Smooth muscle cell (in vitro differentiated cells): ENCODE measurements around the gene CXorf66. TPM values are rescaled to one million over a fixed set of nuclear protein-coding genes. Genes with fewer than 3 reads are reported as not detected.

Experiments used
- DNase-seq: peaks from one replicate; lab custom pipeline; 2025; ENCODE audit not compliant: unreplicated experiment; lab: John Stamatoyannopoulos, UW
- H2AFZ ChIP-seq: fragments of 200-600 bp; sonication (generic); 2 replicates; pipeline ENCODE4 v1.6.0; 2016; ENCODE audit warnings: antibody characterized with exemption, low read depth, mild to moderate bottlenecking
- H3F3A ChIP-seq: fragments of 200-600 bp; sonication (generic); 2 replicates; pipeline ENCODE4 v1.6.0; 2017; ENCODE audit warnings: antibody characterized with exemption, low read depth
- H3K27ac ChIP-seq: fragments of 200-600 bp; sonication (generic); 2 replicates; pipeline ENCODE4 v1.5.1; 2016; ENCODE audit warnings: low read depth, mild to moderate bottlenecking
- H3K27me3 ChIP-seq: fragments of 200-600 bp; sonication (generic); 2 replicates; pipeline ENCODE4 v1.6.1; 2016; ENCODE audit warnings: low read depth, mild to moderate bottlenecking
- H3K36me3 ChIP-seq: fragments of 200-600 bp; sonication (generic); 2 replicates; pipeline ENCODE4 v1.5.1; 2016; ENCODE audit warnings: low read depth
- H3K4me1 ChIP-seq: fragments of 200-600 bp; sonication (generic); 2 replicates; pipeline ENCODE4 v1.5.1; 2016; ENCODE audit warnings: low read depth
- H3K4me2 ChIP-seq: fragments of 200-600 bp; sonication (generic); 2 replicates; pipeline ENCODE4 v1.6.0; 2016; ENCODE audit warnings: mild to moderate bottlenecking
- H3K4me3 ChIP-seq: fragments of 200-600 bp; sonication (generic); 2 replicates; pipeline ENCODE4 v1.5.1; 2016; ENCODE audit warnings: mild to moderate bottlenecking
- H3K79me2 ChIP-seq: fragments of 200-600 bp; sonication (generic); 2 replicates; pipeline ENCODE4 v1.6.0; 2016; ENCODE audit warnings: low read depth, mild to moderate bottlenecking
- H3K9ac ChIP-seq: fragments of 200-600 bp; sonication (generic); 2 replicates; pipeline ENCODE4 v1.6.0; 2016; ENCODE audit warnings: low read depth
- H3K9me3 ChIP-seq: fragments of 200-600 bp; sonication (generic); replicated peaks from 2 replicates; pipeline ENCODE4 v1.5.1; 2016; ENCODE audit warnings: low read depth
- H4K20me1 ChIP-seq: fragments of 200-600 bp; sonication (generic); 2 replicates; pipeline ENCODE4 v1.6.0; 2016; ENCODE audit warnings: low read depth
- WGBS: methylation state at CpG from one replicate; pipeline ENCODE4 v1.1.7; 2016; ENCODE audit warnings: low lambda C conversion rate; 5-methylcytosine and 5-hydroxymethylcytosine counted together
- polyA plus RNA-seq: library from polyadenylated mRNA; unstranded; fragments of >200 nt; fragmentation: Nextera tagmentation; extraction: Ambion mirVana; gene quantifications from 2 replicates; pipeline ENCODE4 v1.2.1, GENCODE V29; 2016
- total RNA-seq: library from RNA; depleted of rRNA; stranded (reverse); fragments of >200 nt; gene quantifications from 2 replicates; pipeline ENCODE4 v1.2.3, GENCODE V29; 2014
- TF ChIP-seq, protein P1 (sequence below): fragments of 200-600 bp; sonication (generic); IDR thresholded peaks from 2 replicates; pipeline ENCODE4 v1.5.1; 2017; ENCODE audit warnings: borderline replicate concordance, mild to moderate bottlenecking, antibody characterized with exemption; ENCODE audit not compliant: insufficient read depth, poor library complexity, severe bottlenecking

CXorf66 gene, protein sequence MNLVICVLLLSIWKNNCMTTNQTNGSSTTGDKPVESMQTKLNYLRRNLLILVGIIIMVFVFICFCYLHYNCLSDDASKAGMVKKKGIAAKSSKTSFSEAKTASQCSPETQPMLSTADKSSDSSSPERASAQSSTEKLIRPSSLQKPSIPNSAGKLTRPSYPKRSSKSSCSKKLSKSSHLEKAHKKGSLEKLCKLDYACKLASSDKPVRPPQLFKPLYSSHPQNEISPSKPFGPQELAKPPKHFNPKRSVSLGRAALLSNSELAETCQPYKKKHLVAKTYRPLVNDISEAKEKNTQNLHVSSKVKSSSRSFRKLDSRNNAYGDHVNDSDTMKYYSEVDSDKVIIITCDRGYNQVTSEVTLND
- total RNA-seq (not detected in 2 replicates), polyA plus RNA-seq (not detected in 2 replicates)

DNA sequence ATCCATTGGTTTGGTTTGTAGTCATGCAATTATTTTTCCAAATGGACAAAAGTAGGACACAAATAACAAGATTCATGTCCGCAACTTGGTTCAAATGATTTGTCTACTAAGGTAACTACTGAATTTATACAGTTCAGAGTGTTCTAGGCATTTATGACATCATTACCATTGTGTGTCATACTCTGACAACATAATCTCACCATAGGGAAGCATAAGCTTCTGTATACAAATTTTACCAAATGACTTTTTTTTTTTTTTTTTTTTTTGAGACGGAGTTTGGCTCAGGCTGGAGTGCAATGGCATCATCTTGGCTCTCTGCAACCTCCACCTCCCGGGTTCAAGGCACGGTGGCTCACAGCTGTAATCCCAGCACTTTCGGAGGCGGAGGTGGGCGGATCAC is at the start of gene CXorf66:
Gene CXorf66 (minus strand): TSS at position 101 of the 400 bp plus-strand sequence. CDS start 25 bp downstream, at position 76.
- Histone ChIP-seq H3K36me3 (no peaks in the 10 kb centered on the region), H3K4me3 (no peak within 1 kb of the TSS), H4K20me1 (no peaks in the 10 kb centered on the region), H3K9ac (no peak within 1 kb of the TSS), H3K27me3 (peaks cover 6% of the 10 kb centered on the region), H2AFZ (no peak within 1 kb of the TSS), H3K9me3 (no peaks in the 10 kb centered on the region), H3F3A (no peaks in the 10 kb centered on the region), H3K4me1 (no peaks in the 10 kb centered on the region), H3K4me2 (no peak within 1 kb of the TSS), H3K27ac (no peak within 1 kb of the TSS), H3K79me2 (no peaks in the 10 kb centered on the region)
- 86% methylated on average over 7 of the region's 7 CpGs for WGBS
- DNase-seq, result no peak
- TF ChIP-seq, protein P1, sequence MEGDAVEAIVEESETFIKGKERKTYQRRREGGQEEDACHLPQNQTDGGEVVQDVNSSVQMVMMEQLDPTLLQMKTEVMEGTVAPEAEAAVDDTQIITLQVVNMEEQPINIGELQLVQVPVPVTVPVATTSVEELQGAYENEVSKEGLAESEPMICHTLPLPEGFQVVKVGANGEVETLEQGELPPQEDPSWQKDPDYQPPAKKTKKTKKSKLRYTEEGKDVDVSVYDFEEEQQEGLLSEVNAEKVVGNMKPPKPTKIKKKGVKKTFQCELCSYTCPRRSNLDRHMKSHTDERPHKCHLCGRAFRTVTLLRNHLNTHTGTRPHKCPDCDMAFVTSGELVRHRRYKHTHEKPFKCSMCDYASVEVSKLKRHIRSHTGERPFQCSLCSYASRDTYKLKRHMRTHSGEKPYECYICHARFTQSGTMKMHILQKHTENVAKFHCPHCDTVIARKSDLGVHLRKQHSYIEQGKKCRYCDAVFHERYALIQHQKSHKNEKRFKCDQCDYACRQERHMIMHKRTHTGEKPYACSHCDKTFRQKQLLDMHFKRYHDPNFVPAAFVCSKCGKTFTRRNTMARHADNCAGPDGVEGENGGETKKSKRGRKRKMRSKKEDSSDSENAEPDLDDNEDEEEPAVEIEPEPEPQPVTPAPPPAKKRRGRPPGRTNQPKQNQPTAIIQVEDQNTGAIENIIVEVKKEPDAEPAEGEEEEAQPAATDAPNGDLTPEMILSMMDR, result no peak

DNA sequence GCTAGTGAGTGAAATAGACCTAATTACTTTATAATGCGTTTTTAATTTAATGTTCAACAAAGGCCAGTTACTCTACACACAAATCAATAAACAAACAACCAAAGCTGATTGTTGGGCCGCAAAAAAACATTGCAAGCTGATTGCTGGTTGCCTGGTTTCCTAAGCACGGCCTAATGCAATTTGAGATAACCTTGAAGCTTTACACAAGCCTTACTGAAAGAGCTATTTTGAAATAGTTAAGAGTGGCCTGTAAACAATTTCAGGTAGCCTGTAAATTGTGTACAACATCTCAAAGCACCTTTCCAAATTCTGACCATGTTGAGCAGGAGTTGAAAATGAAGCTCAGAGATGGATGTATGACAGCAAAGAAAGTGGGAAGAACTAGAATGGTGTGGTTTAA is 17.5 kb upstream of the CXorf66 start:
- Histone ChIP-seq H3K27ac (no peak overlapping the region), H3K79me2 (no peaks in the 10 kb centered on the region), H3K27me3 (no peaks in the 10 kb centered on the region), H3K9me3 (no peaks in the 10 kb centered on the region), H2AFZ (no peak overlapping the region), H3K9ac (no peak overlapping the region), H3K36me3 (no peaks in the 10 kb centered on the region), H3F3A (no peaks in the 10 kb centered on the region), H3K4me3 (no peak overlapping the region), H4K20me1 (no peaks in the 10 kb centered on the region), H3K4me1 (no peaks in the 10 kb centered on the region), H3K4me2 (no peak overlapping the region)
- whole genome bisulfite sequencing, result 66% methylated on average over 3 of the region's 3 CpGs
- TF ChIP-seq, protein P1, result no peak
- no peak for DNase-seq

DNA sequence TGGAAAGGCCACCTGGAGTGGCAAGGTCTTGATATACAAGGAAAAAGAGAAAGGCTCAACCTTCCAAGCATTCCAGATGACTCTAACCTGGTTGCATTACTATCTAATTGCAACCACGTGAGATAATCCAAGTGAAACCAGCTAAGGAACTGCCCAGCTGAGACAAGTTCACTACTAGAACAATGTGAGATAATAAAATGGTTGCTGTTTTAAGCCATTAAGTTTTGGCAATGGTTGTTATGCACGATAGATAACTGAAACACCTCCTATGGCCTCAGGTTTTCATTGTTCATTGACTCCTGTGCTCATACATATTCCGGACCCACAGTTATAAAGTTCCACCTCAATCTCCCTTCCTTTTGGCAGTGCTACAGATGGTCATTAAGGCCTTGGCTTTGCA is 9.2 kb upstream of the CXorf66 start:
- H3K27me3 ChIP-seq, result peaks cover 21% of the 10 kb centered on the region
- no peak overlapping the region for H3K9ac ChIP-seq
- TF ChIP-seq, protein P1, result no peak
- H4K20me1 ChIP-seq, result no peaks in the 10 kb centered on the region
- no peaks in the 10 kb centered on the region for H3K79me2 ChIP-seq
- no peak for DNase-seq
- no peaks in the 10 kb centered on the region for H3K36me3 ChIP-seq
- no peak overlapping the region for H3K4me2 ChIP-seq
- no peak overlapping the region for H2AFZ ChIP-seq
- no peaks in the 10 kb centered on the region for H3F3A ChIP-seq
- H3K4me3 ChIP-seq, result no peak overlapping the region
- no peaks in the 10 kb centered on the region for H3K4me1 ChIP-seq
- 74% methylated on average over 3 of the region's 3 CpGs for WGBS
- H3K27ac ChIP-seq, result no peak overlapping the region
- no peaks in the 10 kb centered on the region for H3K9me3 ChIP-seq
